Mesothelial cell of epicardium (in vitro differentiated cells): ENCODE measurements around the gene BET1L. TPM values are rescaled to one million over a fixed set of nuclear protein-coding genes. Genes with fewer than 3 reads are reported as not detected.
"Not testable (repeated sequence)": the region's sequence is repeated elsewhere in the genome, so short reads cannot be mapped to it uniquely, and the experiment has no call there.

ENCODE experiments used
- DNase-seq, 2 experiments: peaks; one replicate each; pipeline ENCODE4 v3.0.0; 2021; ENCODE audit warnings: low spot score in 2 of 2; ENCODE audit not compliant: unreplicated experiment in 2 of 2
- H3K27ac Mint-ChIP-seq: 2 replicates; pipeline ENCODE4 v1.8.0; 2021; ENCODE audit warnings: mixed read lengths
- H3K27me3 Mint-ChIP-seq: 2 replicates; pipeline ENCODE4 v1.8.0; 2021; ENCODE audit warnings: low read depth, mixed read lengths
- H3K36me3 Mint-ChIP-seq: 2 replicates; pipeline ENCODE4 v1.8.0; 2021; ENCODE audit warnings: mixed read lengths
- H3K4me1 Mint-ChIP-seq: 2 replicates; pipeline ENCODE4 v1.8.0; 2021; ENCODE audit warnings: mixed read lengths
- H3K4me3 Mint-ChIP-seq: 2 replicates; pipeline ENCODE4 v1.8.0; 2021; ENCODE audit warnings: mild to moderate bottlenecking, moderate library complexity, mixed read lengths
- H3K9me3 Mint-ChIP-seq: 2 replicates; pipeline ENCODE4 v1.8.0; 2021; ENCODE audit warnings: mixed read lengths
- total RNA-seq: library from RNA; stranded (reverse); gene quantifications from 3 replicates; pipeline ENCODE4 v1.2.1, GENCODE V29; 2021
- TF ChIP-seq, protein P1 (sequence below): fragments of 200-600 bp; sonication (generic); IDR thresholded peaks from one replicate; pipeline ENCODE4 v1.5.0; 2021; ENCODE audit warnings: antibody characterized with exemption; ENCODE audit not compliant: unreplicated experiment

The BET1L gene
- total RNA-seq, 1 donor from 2014 or later: 68.2 TPM

DNA sequence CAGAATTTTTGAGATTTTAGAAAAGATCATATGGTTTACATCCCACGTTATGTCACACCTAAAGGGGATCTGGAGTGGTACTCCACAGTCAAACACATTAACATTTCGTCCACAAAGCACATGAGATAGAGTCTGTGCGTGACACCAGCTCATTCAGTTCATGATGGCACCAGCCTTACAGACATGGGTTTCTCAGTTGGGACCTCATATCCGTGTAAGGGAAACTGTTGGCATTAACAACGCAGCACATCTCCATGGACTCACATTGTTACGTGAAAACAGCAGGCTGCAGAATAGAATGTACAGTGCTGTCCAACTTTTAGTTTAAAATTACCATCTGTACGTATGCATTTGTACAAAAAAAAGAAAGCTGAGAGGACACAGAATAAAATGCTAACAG, 14.3 kb upstream of the BET1L start:
- Mint-ChIP-seq H3K27me3 (no peaks in the 10 kb centered on the region), H3K9me3 (no peaks in the 10 kb centered on the region), H3K27ac (no peak overlapping the region), H3K4me1 (no peaks in the 10 kb centered on the region), H3K4me3 (no peak overlapping the region), H3K36me3 (peaks cover 16% of the 10 kb centered on the region)
- DNase-seq: no peak
- TF ChIP-seq, protein P1, sequence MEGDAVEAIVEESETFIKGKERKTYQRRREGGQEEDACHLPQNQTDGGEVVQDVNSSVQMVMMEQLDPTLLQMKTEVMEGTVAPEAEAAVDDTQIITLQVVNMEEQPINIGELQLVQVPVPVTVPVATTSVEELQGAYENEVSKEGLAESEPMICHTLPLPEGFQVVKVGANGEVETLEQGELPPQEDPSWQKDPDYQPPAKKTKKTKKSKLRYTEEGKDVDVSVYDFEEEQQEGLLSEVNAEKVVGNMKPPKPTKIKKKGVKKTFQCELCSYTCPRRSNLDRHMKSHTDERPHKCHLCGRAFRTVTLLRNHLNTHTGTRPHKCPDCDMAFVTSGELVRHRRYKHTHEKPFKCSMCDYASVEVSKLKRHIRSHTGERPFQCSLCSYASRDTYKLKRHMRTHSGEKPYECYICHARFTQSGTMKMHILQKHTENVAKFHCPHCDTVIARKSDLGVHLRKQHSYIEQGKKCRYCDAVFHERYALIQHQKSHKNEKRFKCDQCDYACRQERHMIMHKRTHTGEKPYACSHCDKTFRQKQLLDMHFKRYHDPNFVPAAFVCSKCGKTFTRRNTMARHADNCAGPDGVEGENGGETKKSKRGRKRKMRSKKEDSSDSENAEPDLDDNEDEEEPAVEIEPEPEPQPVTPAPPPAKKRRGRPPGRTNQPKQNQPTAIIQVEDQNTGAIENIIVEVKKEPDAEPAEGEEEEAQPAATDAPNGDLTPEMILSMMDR: no peak

DNA sequence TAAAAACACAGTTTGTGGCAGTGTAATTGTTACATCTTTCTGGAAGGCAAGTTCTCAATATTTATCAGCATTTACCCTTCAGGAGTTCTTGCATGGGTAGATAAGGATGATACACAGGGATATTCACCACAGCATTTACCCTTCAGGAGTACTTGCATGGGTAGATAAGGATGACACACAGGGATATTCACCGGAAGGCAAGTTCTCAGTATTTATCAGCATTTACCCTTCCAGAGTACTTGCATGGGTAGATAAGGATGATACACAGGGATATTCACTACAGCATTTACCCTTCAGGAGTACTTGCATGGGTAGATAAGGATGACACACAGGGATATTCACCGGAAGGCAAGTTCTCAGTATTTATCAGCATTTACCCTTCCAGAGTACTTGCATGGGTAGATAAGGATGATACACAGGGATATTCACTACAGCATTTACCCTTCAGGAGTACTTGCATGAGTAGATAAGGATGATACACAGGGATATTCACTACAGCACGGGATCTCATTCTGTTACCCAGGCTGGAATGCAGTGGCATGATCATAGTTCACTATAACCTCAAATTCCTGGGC, 13.5 kb upstream of the BET1L start:
- not testable (repeated sequence) for DNase-seq

DNA sequence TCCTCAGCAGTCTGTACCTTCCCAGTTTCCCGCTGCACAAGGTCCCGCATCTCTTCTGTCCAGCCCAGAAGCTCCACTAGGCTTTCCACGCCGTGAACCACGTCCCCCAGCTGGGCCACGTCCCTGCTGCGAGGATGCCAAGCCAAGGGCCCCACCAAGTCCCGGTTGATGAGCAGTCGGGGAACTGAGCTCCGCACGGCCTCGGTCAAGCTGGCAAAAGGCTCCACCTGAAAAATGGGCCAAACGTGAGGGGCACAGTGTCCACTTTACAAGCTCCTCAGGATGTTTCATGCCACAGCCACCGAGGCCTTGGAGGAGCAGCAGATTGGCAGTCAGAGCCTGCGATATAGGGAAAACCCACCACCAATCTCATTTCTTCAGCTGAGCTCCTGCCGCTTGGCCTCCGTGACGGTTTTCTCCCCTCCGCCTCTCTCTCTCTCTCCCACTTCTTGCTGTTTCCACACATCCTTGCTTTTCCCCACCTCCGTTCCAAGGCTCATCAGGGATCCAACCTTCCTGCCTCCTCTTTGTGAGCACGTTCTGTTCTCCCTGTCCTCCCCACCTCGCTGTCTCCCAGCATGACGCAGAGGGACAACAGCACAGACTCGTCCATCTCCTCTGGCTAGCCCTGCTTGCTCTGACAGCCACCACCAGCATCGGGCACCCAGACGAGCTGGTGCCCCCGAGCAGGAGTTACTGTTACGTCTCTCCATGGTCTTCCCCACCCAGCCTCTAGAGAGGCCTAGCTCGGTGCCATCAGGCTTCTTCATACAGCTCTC, 11.8 kb upstream of the BET1L start:
- H3K9me3 Mint-ChIP-seq: no peaks in the 10 kb centered on the region
- TF ChIP-seq, protein P1: no peak
- peaks cover 17% of the 10 kb centered on the region for H3K36me3 Mint-ChIP-seq
- H3K4me1 Mint-ChIP-seq: no peaks in the 10 kb centered on the region
- H3K27ac Mint-ChIP-seq: no peak overlapping the region
- H3K4me3 Mint-ChIP-seq: no peak overlapping the region
- no peaks in the 10 kb centered on the region for H3K27me3 Mint-ChIP-seq
- DNase-seq: no peak

More for the DNA sequence above, 13.5 kb upstream of the BET1L start:
- H3K27me3 Mint-ChIP-seq, H3K27ac Mint-ChIP-seq, H3K9me3 Mint-ChIP-seq, H3K4me3 Mint-ChIP-seq, H3K4me1 Mint-ChIP-seq: not testable (repeated sequence)
- peaks cover 16% of the 10 kb centered on the region for H3K36me3 Mint-ChIP-seq

DNA sequence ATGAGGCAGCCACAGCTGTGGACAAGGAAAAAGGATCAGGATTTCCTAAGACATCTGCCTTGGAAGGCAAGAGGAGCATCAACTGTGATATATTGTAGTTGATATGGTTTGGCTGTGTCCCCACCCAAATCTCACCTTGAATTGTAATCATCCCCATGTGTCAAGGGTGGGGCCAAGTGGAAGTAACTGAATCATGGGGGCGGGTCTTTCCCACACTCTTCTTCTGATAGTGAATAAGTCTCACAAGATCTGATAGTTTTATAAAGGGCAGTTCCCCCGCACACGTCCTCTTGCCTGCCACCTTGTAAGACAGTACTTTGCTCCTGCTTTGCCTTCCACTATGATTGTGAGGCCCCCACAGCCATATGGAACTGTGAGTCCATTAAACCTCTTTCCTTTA, 10.5 kb upstream of the BET1L start:
- no peak for DNase-seq
- Mint-ChIP-seq H3K36me3 (peaks cover 15% of the 10 kb centered on the region), H3K4me1 (no peaks in the 10 kb centered on the region), H3K27ac (no peak overlapping the region), H3K4me3 (no peak overlapping the region), H3K9me3 (no peaks in the 10 kb centered on the region), H3K27me3 (no peaks in the 10 kb centered on the region)
- TF ChIP-seq, protein P1: no peak

DNA sequence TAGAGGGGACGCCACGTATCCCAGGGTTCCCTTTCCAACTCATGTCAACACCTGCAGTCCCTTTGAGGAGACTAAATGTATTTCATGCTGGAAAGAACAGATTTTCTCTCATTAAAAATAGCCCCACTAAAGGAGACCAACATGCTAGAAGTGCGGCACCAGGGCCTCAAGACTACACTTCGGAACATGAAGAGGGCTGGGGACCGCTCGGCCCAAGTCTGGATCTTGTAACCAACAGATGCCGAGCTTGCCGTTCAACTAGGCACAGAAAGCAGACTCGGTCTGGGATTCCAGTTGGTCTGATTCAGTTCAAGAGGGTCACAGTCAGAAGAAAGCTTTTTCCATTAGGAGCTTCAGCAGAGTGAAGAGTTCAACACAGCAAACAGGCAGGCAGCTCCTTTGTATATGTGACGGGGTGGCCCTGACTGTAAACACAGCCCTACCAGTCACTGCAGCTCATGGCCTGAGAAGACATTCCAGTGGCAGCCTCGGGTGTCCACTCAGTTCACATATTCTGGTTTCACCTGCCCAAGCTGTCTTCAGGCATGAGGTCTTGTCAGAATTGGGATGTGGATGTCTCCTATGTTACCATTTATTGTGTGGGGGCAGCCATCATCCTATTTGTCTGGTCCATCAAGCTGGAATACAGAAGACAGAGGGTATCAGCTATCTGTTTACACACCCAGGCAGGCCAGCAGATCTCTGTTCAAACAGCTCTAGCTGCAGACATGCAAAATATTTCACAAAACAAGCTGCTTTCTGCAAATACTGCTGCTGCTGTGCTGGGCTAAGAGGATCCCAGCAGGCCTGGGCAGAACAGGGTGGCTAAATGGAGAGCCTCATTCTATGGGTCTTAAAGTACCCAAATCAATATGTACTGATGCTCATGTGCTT, 9.1 kb upstream of the BET1L start:
- Mint-ChIP-seq H3K36me3 (peaks cover 16% of the 10 kb centered on the region), H3K27me3 (no peaks in the 10 kb centered on the region), H3K4me1 (no peaks in the 10 kb centered on the region), H3K9me3 (no peaks in the 10 kb centered on the region), H3K4me3 (no peak overlapping the region), H3K27ac (no peak overlapping the region)
- TF ChIP-seq, protein P1: no peak
- DNase-seq: no peak
